Lower lobe of right lung (tissue), 2 donors: ENCODE measurements around the gene CHERP. TPM values are rescaled to one million over a fixed set of nuclear protein-coding genes. Genes with fewer than 3 reads are reported as not detected.
A peak's percentile ranks its signal among the peaks of the same experiment; 100 is the strongest.

Experiments used
- ATAC-seq, 2 donors: fragments of 200-7000 bp; cut with Tn5 transposase; one replicate each; pipeline ENCODE4 v1.9.1; 2020 to 2022; ENCODE audit warnings: mild to moderate bottlenecking in 2 of 2, moderate library complexity in 2 of 2
- DNase-seq: peaks from one replicate; pipeline ENCODE4 v3.0.0-alpha.2; 2020
- H3K27ac ChIP-seq: fragments of 200-600 bp; one replicate; pipeline ENCODE4 v1.8.0; 2022
- H3K27me3 ChIP-seq: fragments of 200-600 bp; one replicate; pipeline ENCODE4 v1.8.0; 2022; ENCODE audit warnings: low read depth
- H3K36me3 ChIP-seq: fragments of 200-600 bp; one replicate; pipeline ENCODE4 v1.8.0; 2022; ENCODE audit warnings: mild to moderate bottlenecking
- H3K4me1 ChIP-seq: fragments of 200-600 bp; one replicate; pipeline ENCODE4 v1.8.0; 2022
- H3K4me3 ChIP-seq: fragments of 200-600 bp; one replicate; pipeline ENCODE4 v1.8.0; 2022; ENCODE audit warnings: mild to moderate bottlenecking
- H3K9me3 ChIP-seq: fragments of 200-600 bp; one replicate; pipeline ENCODE4 v1.8.0; 2022
- CTCF ChIP-seq: fragments of 200-600 bp; IDR thresholded peaks from one replicate; pipeline ENCODE4 v1.8.0; 2022; ENCODE audit warnings: antibody characterized with exemption, mild to moderate bottlenecking
- intact Hi-C: fragments of 100-400 bp; cut with DNase I; formaldehyde crosslinking; loops from one replicate; pipeline ENCODE4 v1.11.0; 2022
- total RNA-seq: library from RNA; stranded (reverse); fragmentation: NEBNext Ultra II Directional; extraction: Animal tissue kit (Norgen Biotek cat#: 25700); gene quantifications from one replicate; pipeline ENCODE4 v1.2.1, GENCODE V29; 2021
- donor health status: DM: no; HTN: yes; CAD: no; lungs with severe emphysema.

CHERP gene
- total RNA-seq, 1 donor from 2014 or later, result 35.4 TPM

DNA sequence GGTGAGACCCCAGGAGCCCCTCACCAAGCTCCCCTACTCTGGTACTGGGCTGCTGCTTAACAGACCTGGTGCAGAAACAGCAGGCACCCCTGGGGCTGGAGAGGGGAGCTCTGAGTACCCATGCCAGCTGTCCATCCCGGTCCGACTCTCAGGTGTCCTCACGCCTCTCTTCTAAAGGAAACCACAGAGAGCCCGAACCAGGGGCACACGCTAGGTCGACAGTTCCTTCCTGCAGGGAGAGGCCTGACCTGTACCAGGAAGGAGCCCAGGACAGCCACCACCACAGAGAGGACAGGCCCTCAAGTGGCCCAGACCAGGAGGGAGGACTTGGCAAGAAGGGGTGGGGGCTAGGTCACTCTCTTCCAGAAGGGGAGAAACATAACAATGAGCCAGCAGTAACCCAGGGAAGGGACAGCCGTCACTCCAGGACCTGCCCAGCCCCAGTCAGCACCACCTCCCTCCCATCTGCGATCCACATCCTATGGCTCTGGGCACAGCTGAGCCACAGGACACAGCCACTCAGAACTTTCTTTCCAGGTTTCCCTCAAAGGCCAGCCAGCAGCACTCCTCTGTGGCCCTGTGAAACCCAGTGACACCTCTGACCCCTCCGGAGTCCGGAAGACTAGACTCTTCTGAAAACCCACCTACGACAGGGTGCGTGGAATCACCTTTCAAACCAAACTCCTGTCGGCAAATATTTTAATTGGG, 43.0 kb upstream of the CHERP start:
- intact Hi-C loops, result no loop called here
- ATAC-seq (no peak), DNase-seq (no peak)
- Histone ChIP-seq H3K4me1 (peaks cover 91% of the 10 kb centered on the region), H3K9me3 (no peaks in the 10 kb centered on the region), H3K27ac (peak overlapping the region; percentile 78), H3K4me3 (peak overlapping the region; percentile 33), H3K27me3 (no peaks in the 10 kb centered on the region), H3K36me3 (no peaks in the 10 kb centered on the region)
- no peak for TF ChIP-seq CTCF

DNA sequence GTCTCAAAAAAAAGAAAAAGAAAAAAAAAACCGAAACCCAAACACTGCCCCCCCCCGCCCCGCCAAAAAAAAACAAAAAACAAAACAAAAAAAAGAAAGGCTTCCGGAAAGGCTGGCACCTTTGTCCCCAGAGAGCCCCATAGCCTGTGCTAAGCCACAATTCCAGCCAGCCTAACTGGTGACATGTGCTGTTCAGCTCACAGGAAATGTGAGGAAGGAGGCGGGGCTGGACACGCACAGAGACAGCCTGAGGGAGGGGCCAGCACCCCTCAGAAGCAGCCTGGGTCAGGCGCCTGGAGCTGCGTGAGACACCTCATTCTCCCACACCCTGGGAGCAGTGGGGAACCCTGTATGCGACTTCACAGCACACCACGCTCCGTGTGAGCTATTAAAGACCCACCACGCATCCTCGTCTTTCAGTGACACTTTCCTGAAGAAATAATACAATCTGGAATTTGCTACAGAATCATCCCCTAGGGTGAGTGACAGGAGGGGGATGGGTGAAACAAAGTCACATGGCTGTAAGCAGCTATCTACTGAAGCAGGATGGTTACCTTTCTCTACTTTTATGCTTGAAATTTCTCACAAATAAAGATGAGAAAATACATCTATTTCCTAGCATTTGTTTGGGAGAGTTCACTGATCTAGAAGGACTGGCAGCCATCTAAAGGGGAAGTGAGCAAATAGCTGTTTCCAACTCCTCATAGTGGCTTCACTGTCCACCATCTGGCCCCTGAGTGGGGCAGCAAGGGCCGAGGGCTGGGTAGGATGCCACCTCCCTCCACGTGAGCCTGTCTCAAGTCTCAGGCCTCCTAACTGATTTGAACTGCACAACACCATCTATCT, 42.2 kb upstream of the CHERP start:
- ATAC-seq (peak; percentile 80 to 83), DNase-seq (peak; percentile 87)
- intact Hi-C loops, result no loop called here
- Histone ChIP-seq H3K27ac (peak overlapping the region; percentile 78), H3K9me3 (no peaks in the 10 kb centered on the region), H3K4me3 (peak overlapping the region; percentile 33), H3K4me1 (peaks cover 91% of the 10 kb centered on the region), H3K36me3 (peaks cover 7% of the 10 kb centered on the region), H3K27me3 (no peaks in the 10 kb centered on the region)
- TF ChIP-seq CTCF, result no peak

DNA sequence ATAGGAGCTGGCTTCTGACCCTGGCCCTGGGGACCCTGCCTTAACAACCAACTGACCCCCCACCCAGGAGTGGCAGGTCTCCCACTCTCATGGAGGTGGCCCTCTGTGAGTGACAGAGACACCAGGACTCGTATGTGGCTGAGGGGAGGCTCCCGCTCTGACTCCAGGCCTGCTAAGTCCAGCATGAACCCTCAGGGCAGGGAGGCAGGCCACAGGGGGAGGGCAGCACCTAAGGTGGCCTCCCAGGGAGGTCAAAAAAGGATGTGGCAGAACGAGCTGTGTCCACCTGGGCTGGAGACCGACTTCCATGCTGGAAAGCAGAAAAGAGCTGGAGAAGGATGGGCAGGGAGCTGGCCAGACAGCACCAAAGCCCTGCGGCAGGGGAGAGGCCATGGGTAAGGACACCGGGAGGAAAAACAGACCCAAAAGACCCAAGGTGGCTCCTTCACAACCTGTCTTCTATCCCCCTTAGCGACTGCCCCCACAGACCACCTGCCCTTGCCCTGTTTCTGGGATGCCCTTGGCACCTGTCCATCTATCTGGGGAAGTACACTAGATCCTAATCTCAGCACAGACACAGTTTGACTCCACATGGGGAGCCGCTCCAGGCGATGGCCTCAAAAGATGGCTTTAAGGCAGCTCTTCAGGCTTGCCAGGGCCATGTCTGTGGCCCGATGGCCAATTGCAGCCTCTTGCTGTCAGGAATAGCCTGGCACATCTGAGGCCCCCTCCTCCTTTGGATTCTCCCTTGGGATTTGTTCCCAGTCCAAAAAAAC, 40.4 kb upstream of the CHERP start:
- no peak overlapping the region for H3K4me3 ChIP-seq
- ATAC-seq, result no peak
- no peaks in the 10 kb centered on the region for H3K27me3 ChIP-seq
- DNase-seq, result no peak
- intact Hi-C loops, result no loop called here
- H3K27ac ChIP-seq, result peak overlapping the region; percentile 3
- peaks cover 78% of the 10 kb centered on the region for H3K4me1 ChIP-seq
- no peak for TF ChIP-seq CTCF
- peaks cover 25% of the 10 kb centered on the region for H3K36me3 ChIP-seq
- no peaks in the 10 kb centered on the region for H3K9me3 ChIP-seq

GRCh38 chr19:16581971-16582343, 39.7 kb upstream of the CHERP start:
- H3K4me1 ChIP-seq, result peaks cover 71% of the 10 kb centered on the region

More at GRCh38 chr19:16581971-16582343, 39.7 kb upstream of the CHERP start:
- TF ChIP-seq CTCF, result no peak
- no peak overlapping the region for H3K4me3 ChIP-seq
- no peaks in the 10 kb centered on the region for H3K9me3 ChIP-seq
- DNase-seq (no peak), ATAC-seq (peak in 1 of 2 donors; percentile 17)
- H3K27ac ChIP-seq, result peak overlapping the region; percentile 3
- intact Hi-C loops, result no loop called here
- no peaks in the 10 kb centered on the region for H3K27me3 ChIP-seq
- H3K36me3 ChIP-seq, result peaks cover 32% of the 10 kb centered on the region
